Measurements from ENCODE around the gene MBD5. TPM values are rescaled to one million over a fixed set of nuclear protein-coding genes. Genes with fewer than 3 reads are reported as not detected.

The MBD5 gene
- total RNA-seq = 90.7 to 100 TPM (median 97.8 TPM) in 3 replicates

DNA sequence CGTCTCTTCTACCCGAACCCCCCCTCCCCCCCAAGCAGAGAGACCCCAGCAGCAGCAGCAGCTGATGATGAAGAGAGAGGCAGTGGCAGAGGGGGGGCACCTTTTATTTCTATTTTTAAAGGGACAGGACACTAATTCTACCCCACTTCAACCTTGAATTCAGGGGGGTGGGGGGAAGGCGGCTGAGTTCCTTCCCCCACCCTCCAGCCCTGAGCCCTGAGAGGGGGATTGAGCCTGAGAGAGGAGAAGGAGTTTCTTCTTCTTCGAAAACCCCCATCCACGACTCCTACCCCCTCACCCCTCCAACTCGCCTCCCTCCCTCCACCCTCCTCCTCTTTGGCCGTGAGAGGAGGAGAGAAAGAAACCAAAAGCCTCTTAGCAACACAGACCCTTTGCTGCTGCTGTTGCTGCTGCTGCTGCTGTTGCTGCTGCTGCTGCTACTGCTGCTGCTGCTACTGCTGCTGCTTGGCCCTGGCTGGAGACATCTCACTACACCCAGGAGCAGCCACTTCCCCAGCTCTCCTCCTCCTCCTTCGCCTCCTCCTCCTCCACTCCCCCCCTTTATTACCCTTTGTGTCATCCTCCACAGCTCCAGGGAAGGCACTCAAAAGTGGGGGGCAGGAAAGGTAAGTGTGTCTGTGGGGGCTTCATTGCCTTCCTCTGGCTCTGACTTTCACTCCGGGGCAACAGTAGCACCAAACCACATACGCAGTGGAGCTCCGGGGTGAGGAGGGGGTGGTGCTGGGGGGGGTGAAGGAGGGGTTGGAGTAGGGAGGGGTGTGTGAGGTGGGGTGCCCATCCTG is at the start of gene MBD5:
TSS of gene MBD5 (plus strand) at position 33 of the 803 bp plus-strand sequence.
- peaks cover 47% of the 10 kb centered on the region for H3K4me1 Mint-ChIP-seq
- H3K36me3 Mint-ChIP-seq = no peaks in the 10 kb centered on the region
- no peaks in the 10 kb centered on the region for H3K9me3 Mint-ChIP-seq
- no peaks in the 10 kb centered on the region for H3K27me3 Mint-ChIP-seq (ENCODE audit: low read depth)
- TF ChIP-seq, protein P1, sequence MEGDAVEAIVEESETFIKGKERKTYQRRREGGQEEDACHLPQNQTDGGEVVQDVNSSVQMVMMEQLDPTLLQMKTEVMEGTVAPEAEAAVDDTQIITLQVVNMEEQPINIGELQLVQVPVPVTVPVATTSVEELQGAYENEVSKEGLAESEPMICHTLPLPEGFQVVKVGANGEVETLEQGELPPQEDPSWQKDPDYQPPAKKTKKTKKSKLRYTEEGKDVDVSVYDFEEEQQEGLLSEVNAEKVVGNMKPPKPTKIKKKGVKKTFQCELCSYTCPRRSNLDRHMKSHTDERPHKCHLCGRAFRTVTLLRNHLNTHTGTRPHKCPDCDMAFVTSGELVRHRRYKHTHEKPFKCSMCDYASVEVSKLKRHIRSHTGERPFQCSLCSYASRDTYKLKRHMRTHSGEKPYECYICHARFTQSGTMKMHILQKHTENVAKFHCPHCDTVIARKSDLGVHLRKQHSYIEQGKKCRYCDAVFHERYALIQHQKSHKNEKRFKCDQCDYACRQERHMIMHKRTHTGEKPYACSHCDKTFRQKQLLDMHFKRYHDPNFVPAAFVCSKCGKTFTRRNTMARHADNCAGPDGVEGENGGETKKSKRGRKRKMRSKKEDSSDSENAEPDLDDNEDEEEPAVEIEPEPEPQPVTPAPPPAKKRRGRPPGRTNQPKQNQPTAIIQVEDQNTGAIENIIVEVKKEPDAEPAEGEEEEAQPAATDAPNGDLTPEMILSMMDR (IDR thresholded peaks at IDR 0.05; ENCODE audit: unreplicated experiment) = no peak
- H3K27ac Mint-ChIP-seq = peak within 1 kb of the TSS; percentile 99
- H3K4me3 Mint-ChIP-seq = peak within 1 kb of the TSS; percentile 99
- DNase-seq (ENCODE audit: low spot score in 2 of 2, unreplicated experiment in 2 of 2) = peak; percentile 23 to 57

DNA sequence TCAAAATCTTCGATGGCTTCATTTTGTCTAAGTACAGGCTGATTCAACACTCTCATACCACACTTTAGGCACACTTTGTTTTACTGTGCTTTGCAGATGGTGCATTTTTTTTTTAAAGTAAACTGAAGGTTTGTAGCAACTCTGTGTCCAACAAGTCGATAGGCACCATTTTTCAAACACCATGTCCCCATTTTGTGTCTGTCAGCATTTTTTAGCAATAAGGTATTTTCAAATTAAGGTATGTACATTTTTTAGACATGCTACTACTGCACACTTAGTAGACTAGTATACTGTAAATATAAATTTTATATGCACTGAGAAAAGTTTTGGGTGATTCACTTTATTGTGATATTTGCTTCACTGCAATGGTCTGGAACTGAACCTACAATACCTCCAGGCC is 44.8 kb upstream of the MBD5 start:
- DNase-seq (ENCODE audit: low spot score in 2 of 2, unreplicated experiment in 2 of 2) = no peak
- Mint-ChIP-seq H3K4me1 (peaks cover 7% of the 10 kb centered on the region), H3K27me3 (ENCODE audit: low read depth) (no peaks in the 10 kb centered on the region), H3K36me3 (peaks cover 34% of the 10 kb centered on the region), H3K9me3 (peaks cover 18% of the 10 kb centered on the region), H3K27ac (no peak overlapping the region), H3K4me3 (no peak overlapping the region)
- TF ChIP-seq, protein P1 (IDR thresholded peaks at IDR 0.05; ENCODE audit: unreplicated experiment) = no peak

DNA sequence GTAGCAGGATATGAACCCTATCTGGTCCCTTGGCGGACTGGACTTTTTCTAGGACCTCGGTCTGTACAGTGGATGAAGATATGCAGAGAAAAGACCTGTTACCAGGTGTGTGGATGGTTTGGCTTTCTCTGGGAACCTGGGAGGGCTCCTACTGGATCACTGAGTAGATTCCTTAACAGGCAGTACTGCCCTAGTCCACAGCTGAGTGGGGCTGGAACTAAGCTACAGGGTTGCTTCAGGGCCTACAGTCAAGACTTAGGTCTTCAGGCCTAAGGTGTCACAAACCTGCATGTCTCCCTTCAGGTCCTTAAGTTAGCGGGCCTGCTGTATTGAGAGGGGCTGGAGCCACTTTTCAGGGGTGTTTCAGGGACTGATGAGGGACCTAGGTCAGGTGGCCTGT is 43.2 kb upstream of the MBD5 start:
- Mint-ChIP-seq H3K4me3 (no peak overlapping the region), H3K27me3 (ENCODE audit: low read depth) (no peaks in the 10 kb centered on the region), H3K27ac (no peak overlapping the region), H3K4me1 (peaks cover 9% of the 10 kb centered on the region), H3K36me3 (peaks cover 33% of the 10 kb centered on the region), H3K9me3 (peaks cover 18% of the 10 kb centered on the region)
- no peak for DNase-seq (ENCODE audit: low spot score in 2 of 2, unreplicated experiment in 2 of 2)
- TF ChIP-seq, protein P1 (IDR thresholded peaks at IDR 0.05; ENCODE audit: unreplicated experiment) = no peak

- Mint-ChIP-seq H3K4me1 (peaks cover 7% of the 10 kb centered on the region), H3K4me3 (no peak overlapping the region), H3K27me3 (ENCODE audit: low read depth) (no peaks in the 10 kb centered on the region), H3K36me3 (peaks cover 27% of the 10 kb centered on the region), H3K27ac (no peak overlapping the region), H3K9me3 (peaks cover 18% of the 10 kb centered on the region)
- DNase-seq (ENCODE audit: low spot score in 2 of 2, unreplicated experiment in 2 of 2) = no peak
- TF ChIP-seq, protein P1 (IDR thresholded peaks at IDR 0.05; ENCODE audit: unreplicated experiment) = no peak
These were observed 39.9 kb upstream of the MBD5 start for GRCh38 chr2:147980940-147981528.

DNA sequence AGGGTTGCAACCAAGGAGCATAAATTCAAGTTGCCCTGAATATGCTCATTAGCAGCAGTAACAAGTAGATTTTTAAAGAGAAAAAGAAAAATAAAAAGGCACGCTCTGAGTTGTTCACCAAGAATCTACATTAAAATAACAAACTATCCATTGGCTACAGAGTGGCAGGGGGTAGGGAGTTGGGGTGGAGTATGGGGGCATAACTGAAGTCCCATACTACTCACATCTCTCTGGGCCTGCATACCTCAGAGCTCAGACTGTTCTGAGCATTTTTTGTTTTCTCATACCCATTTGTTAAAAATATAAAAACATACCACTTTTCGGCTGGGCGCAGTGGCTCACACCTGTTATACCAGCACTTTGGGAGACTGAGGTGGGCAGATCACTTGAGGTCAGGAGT is 31.8 kb upstream of the MBD5 start:
- H3K4me3 Mint-ChIP-seq = no peak overlapping the region
- H3K27ac Mint-ChIP-seq = no peak overlapping the region
- H3K9me3 Mint-ChIP-seq = peaks cover 1% of the 10 kb centered on the region
- TF ChIP-seq, protein P1 (IDR thresholded peaks at IDR 0.05; ENCODE audit: unreplicated experiment) = no peak
- DNase-seq (ENCODE audit: low spot score in 2 of 2, unreplicated experiment in 2 of 2) = no peak
- peaks cover 1% of the 10 kb centered on the region for H3K36me3 Mint-ChIP-seq
- no peaks in the 10 kb centered on the region for H3K27me3 Mint-ChIP-seq (ENCODE audit: low read depth)
- H3K4me1 Mint-ChIP-seq = no peaks in the 10 kb centered on the region
